Chondrocyte (in vitro differentiated cells): ENCODE measurements around the gene PTPRJ. TPM values are rescaled to one million over a fixed set of nuclear protein-coding genes. Genes with fewer than 3 reads are reported as not detected.

ENCODE experiments used
- DNase-seq: peaks from one replicate; pipeline ENCODE4 v3.0.0; 2021; ENCODE audit warnings: mixed read lengths, low spot score
- H3K27ac Mint-ChIP-seq: one replicate; pipeline ENCODE4 v1.8.0; 2021; ENCODE audit warnings: mild to moderate bottlenecking, moderate library complexity, mixed read lengths; ENCODE audit not compliant: unreplicated experiment
- H3K27me3 Mint-ChIP-seq: 2 replicates; pipeline ENCODE4 v1.8.0; 2021; ENCODE audit warnings: low read depth, mixed read lengths
- H3K36me3 Mint-ChIP-seq: 2 replicates; pipeline ENCODE4 v1.8.0; 2021; ENCODE audit warnings: low read depth, mixed read lengths
- H3K4me1 Mint-ChIP-seq: 2 replicates; pipeline ENCODE4 v1.8.0; 2021; ENCODE audit warnings: low read depth, mild to moderate bottlenecking, mixed read lengths
- H3K4me3 Mint-ChIP-seq: one replicate; pipeline ENCODE4 v1.8.0; 2021; ENCODE audit warnings: mild to moderate bottlenecking, moderate library complexity, mixed read lengths; ENCODE audit not compliant: unreplicated experiment
- H3K9me3 Mint-ChIP-seq: 2 replicates; pipeline ENCODE4 v1.8.0; 2021; ENCODE audit warnings: low read depth, mixed read lengths
- CTCF ChIP-seq: fragments of 200-600 bp; sonication (generic); IDR thresholded peaks from 2 replicates; pipeline ENCODE4 v1.5.0; 2021; ENCODE audit warnings: antibody characterized with exemption, mild to moderate bottlenecking, moderate library complexity
- total RNA-seq: library from RNA; stranded (reverse); gene quantifications from 3 replicates; pipeline ENCODE4 v1.2.1, GENCODE V29; 2021

Gene PTPRJ
- total RNA-seq, 1 donor from 2014 or later: 18.1 TPM

GRCh38 chr11:47989779-47990178, 9.4 kb downstream of the PTPRJ start:
- Mint-ChIP-seq H3K27ac (peak overlapping the region; percentile 19), H3K27me3 (no peaks in the 10 kb centered on the region), H3K36me3 (no peaks in the 10 kb centered on the region), H3K4me1 (peaks cover 15% of the 10 kb centered on the region), H3K4me3 (no peak overlapping the region), H3K9me3 (no peaks in the 10 kb centered on the region)
- TF ChIP-seq CTCF: no peak
- no peak for DNase-seq

- Mint-ChIP-seq H3K9me3 (no peaks in the 10 kb centered on the region), H3K27ac (peak overlapping the region; percentile 60), H3K27me3 (no peaks in the 10 kb centered on the region), H3K36me3 (no peaks in the 10 kb centered on the region), H3K4me3 (peak overlapping the region; percentile 28), H3K4me1 (peaks cover 15% of the 10 kb centered on the region)
- peak; percentile 14 for DNase-seq
- TF ChIP-seq CTCF: no peak
These were observed 11.0 kb downstream of the PTPRJ start for GRCh38 chr11:47991266-47991830.

GRCh38 chr11:47991894-47992293, 11.5 kb downstream of the PTPRJ start:
- Mint-ChIP-seq H3K27ac (no peak overlapping the region), H3K36me3 (no peaks in the 10 kb centered on the region), H3K27me3 (no peaks in the 10 kb centered on the region), H3K9me3 (no peaks in the 10 kb centered on the region), H3K4me1 (peaks cover 15% of the 10 kb centered on the region), H3K4me3 (no peak overlapping the region)
- no peak for DNase-seq
- no peak for TF ChIP-seq CTCF

- peak; percentile 13 for DNase-seq
- no peak for TF ChIP-seq CTCF
- Mint-ChIP-seq H3K27ac (no peak overlapping the region), H3K9me3 (no peaks in the 10 kb centered on the region), H3K36me3 (no peaks in the 10 kb centered on the region), H3K27me3 (no peaks in the 10 kb centered on the region), H3K4me3 (no peak overlapping the region), H3K4me1 (peaks cover 21% of the 10 kb centered on the region)
These were observed 12.8 kb downstream of the PTPRJ start for GRCh38 chr11:47992959-47993820.

- no peak overlapping the region for H3K4me3 Mint-ChIP-seq
- peaks cover 32% of the 10 kb centered on the region for H3K4me1 Mint-ChIP-seq
- H3K27ac Mint-ChIP-seq: no peak overlapping the region
- H3K36me3 Mint-ChIP-seq: no peaks in the 10 kb centered on the region
- no peak for TF ChIP-seq CTCF
- no peaks in the 10 kb centered on the region for H3K27me3 Mint-ChIP-seq
- no peaks in the 10 kb centered on the region for H3K9me3 Mint-ChIP-seq
- DNase-seq: peak; percentile 24
These were observed 14.1 kb downstream of the PTPRJ start for GRCh38 chr11:47994417-47994816.
